Fibroblast of lung (primary cell): Measurements from ENCODE around the gene THAP9. TPM values are rescaled to one million over a fixed set of nuclear protein-coding genes. Genes with fewer than 3 reads are reported as not detected.

Experiments
- DNase-seq, 2 donors: peaks; one replicate each; pipeline versions ENCODE4 v3.0.0 to v3.0.0-alpha.2; 2010; ENCODE audit warnings: low read depth in 2 of 2
- H2AFZ ChIP-seq: 2 replicates; pipeline ENCODE4 v1.5.1; 2012; ENCODE audit warnings: low read length, control low read depth, inconsistent platforms
- H3K27ac ChIP-seq: 2 replicates; pipeline ENCODE4 v1.5.1; 2011; ENCODE audit warnings: low read length, control low read depth; ENCODE audit not compliant: insufficient read depth
- H3K27me3 ChIP-seq: 2 replicates; pipeline ENCODE4 v1.5.1; 2011; ENCODE audit warnings: mild to moderate bottlenecking, low read length; ENCODE audit not compliant: control insufficient read depth, insufficient read depth
- H3K36me3 ChIP-seq: 2 replicates; pipeline ENCODE4 v1.5.1; 2011; ENCODE audit warnings: low read length; ENCODE audit not compliant: control insufficient read depth, insufficient read depth
- H3K4me1 ChIP-seq: 2 replicates; pipeline ENCODE4 v1.5.1; 2011; ENCODE audit warnings: low read length; ENCODE audit not compliant: control insufficient read depth, insufficient read depth; ENCODE audit errors: extremely low read depth
- H3K4me2 ChIP-seq: 2 replicates; pipeline ENCODE4 v1.5.1; 2011; ENCODE audit warnings: low read length, control low read depth; ENCODE audit not compliant: insufficient read depth; ENCODE audit errors: extremely low read depth
- H3K4me3 ChIP-seq, 4 experiments: fragments of 200-600 bp in 1 of 4; sonication (generic) in 1 of 4; replicated peaks in 1 of 4; 2 replicates each; pipeline ENCODE4 v1.5.1; 2011 to 2016; ENCODE audit warnings: low read length in 4 of 4, low read depth in 3 of 4, mild to moderate bottlenecking in 3 of 4, control low read depth in 2 of 4, inconsistent platforms in 1 of 4, mixed read lengths in 1 of 4; ENCODE audit not compliant: insufficient read depth in 1 of 4; ENCODE audit errors: control extremely low read depth in 1 of 4
- H3K79me2 ChIP-seq: 2 replicates; pipeline ENCODE4 v1.5.1; 2012; ENCODE audit warnings: mild to moderate bottlenecking, low read length, inconsistent platforms; ENCODE audit not compliant: control insufficient read depth, insufficient read depth
- H3K9ac ChIP-seq: 2 replicates; pipeline ENCODE4 v1.5.1; 2011; ENCODE audit warnings: mild to moderate bottlenecking, low read length, control low read depth; ENCODE audit not compliant: insufficient read depth
- H3K9me3 ChIP-seq: 2 replicates; pipeline ENCODE4 v1.5.1; 2012; ENCODE audit warnings: low read depth, low read length; ENCODE audit not compliant: control insufficient read depth, insufficient read depth
- H4K20me1 ChIP-seq: 2 replicates; pipeline ENCODE4 v1.5.1; 2011; ENCODE audit warnings: low read length; ENCODE audit not compliant: control insufficient read depth, insufficient read depth; ENCODE audit errors: extremely low read depth
- CTCF ChIP-seq, 2 donors: IDR thresholded peaks in 1 of 2; conservative IDR thresholded peaks in 1 of 2; 1 replicate in 1 of 2; 2 replicates in 1 of 2; pipeline ENCODE4 v1.5.1; 2011 to 2012; ENCODE audit warnings: low read length in 2 of 2, control low read depth in 1 of 2, inconsistent platforms in 1 of 2, low read depth in 1 of 2, mild to moderate bottlenecking in 1 of 2
- EZH2 ChIP-seq: IDR thresholded peaks from 2 replicates; pipeline ENCODE4 v1.5.1; 2012; ENCODE audit warnings: low read length, control low read depth, mild to moderate bottlenecking; ENCODE audit errors: missing control alignments
- polyA plus RNA-seq, 2 donors: library from polyadenylated mRNA; depleted of rRNA in 1 of 2; stranded (reverse) in 1 of 2; unstranded in 1 of 2; fragments of >200 nt; gene quantifications; 2 replicates each; pipeline ENCODE4 v1.2.1, GENCODE V29; 2011 to 2012; ENCODE audit warnings: missing spikeins in 1 of 2
- total RNA-seq: library from RNA; depleted of rRNA; stranded (reverse); fragments of >200 nt; gene quantifications from 2 replicates; pipeline ENCODE4 v1.2.1, GENCODE V29; 2014

Gene THAP9
- total and polyA plus RNA-seq, 2 donors (not counting 1 experiment from before 2014, with no cell fraction given), result 2.4 to 5.6 TPM

- no peaks in the 10 kb centered on the region for H4K20me1 ChIP-seq
- no peak for DNase-seq
- H3K36me3 ChIP-seq, result peaks cover under 1% of the 10 kb centered on the region
- H3K9ac ChIP-seq, result peak overlapping the region; percentile 65
- H3K4me3 ChIP-seq, result peak overlapping the region; percentile 52 to 98 (median 66)
- peaks cover 2% of the 10 kb centered on the region for H3K4me1 ChIP-seq
- H3K27me3 ChIP-seq, result no peaks in the 10 kb centered on the region
- peak overlapping the region; percentile 88 for H3K4me2 ChIP-seq
- H3K27ac ChIP-seq, result peak overlapping the region; percentile 99
- H2AFZ ChIP-seq, result no peak overlapping the region
- no peaks in the 10 kb centered on the region for H3K9me3 ChIP-seq
- H3K79me2 ChIP-seq, result peaks cover 50% of the 10 kb centered on the region
- TF ChIP-seq CTCF (conservative IDR thresholded peaks at IDR 0.05 in 1 of 2, IDR thresholded peaks at IDR 0.05 in 1 of 2; ENCODE audit: low read depth in 1 of 2, low read length in 2 of 2), result no peak
- no peak for TF ChIP-seq EZH2
These were observed 1.0 kb upstream of the THAP9 start for GRCh38 chr4:82899374-82900065.

- DNase-seq, result peak in 1 of 2 donors; percentile 41
- Histone ChIP-seq H3K4me2 (peak overlapping the region; percentile 88), H3K27me3 (no peaks in the 10 kb centered on the region), H3K79me2 (peaks cover 49% of the 10 kb centered on the region), H4K20me1 (no peaks in the 10 kb centered on the region), H3K4me3 (peak overlapping the region; percentile 52 to 98 (median 66)), H3K9ac (peak overlapping the region; percentile 65), H2AFZ (no peak overlapping the region), H3K4me1 (peaks cover 2% of the 10 kb centered on the region), H3K36me3 (no peaks in the 10 kb centered on the region), H3K9me3 (no peaks in the 10 kb centered on the region), H3K27ac (peak overlapping the region; percentile 99)
- TF ChIP-seq EZH2, result no peak
- no peak for TF ChIP-seq CTCF (conservative IDR thresholded peaks at IDR 0.05 in 1 of 2, IDR thresholded peaks at IDR 0.05 in 1 of 2; ENCODE audit: low read depth in 1 of 2, low read length in 2 of 2)
These were observed 497 bp upstream of the THAP9 start for GRCh38 chr4:82900066-82900410.

GRCh38 chr4:82901183-82901718 lies 716 bp downstream of the THAP9 start:
- TF ChIP-seq EZH2 (no peak), CTCF (conservative IDR thresholded peaks at IDR 0.05 in 1 of 2, IDR thresholded peaks at IDR 0.05 in 1 of 2; ENCODE audit: low read depth in 1 of 2, low read length in 2 of 2) (no peak)
- Histone ChIP-seq H3K4me1 (peaks cover 2% of the 10 kb centered on the region), H3K79me2 (peaks cover 47% of the 10 kb centered on the region), H3K9me3 (no peaks in the 10 kb centered on the region), H3K27me3 (no peaks in the 10 kb centered on the region), H3K4me2 (peak overlapping the region; percentile 90), H2AFZ (peak overlapping the region; percentile 97), H3K27ac (peak overlapping the region; percentile 99), H3K9ac (peak overlapping the region; percentile 99), H3K4me3 (peak overlapping the region; percentile 68 to 98 (median 94)), H3K36me3 (no peaks in the 10 kb centered on the region), H4K20me1 (no peaks in the 10 kb centered on the region)
- DNase-seq, result no peak
